ENCODE data around the gene NIF3L1. TPM values are rescaled to one million over a fixed set of nuclear protein-coding genes. Genes with fewer than 3 reads are reported as not detected.

NIF3L1 gene
- total RNA-seq, 1 donor from 2014 or later: 27.1 TPM

GRCh38 chr2:200905618-200906296 lies 16.6 kb downstream of the NIF3L1 start:
- Mint-ChIP-seq H3K27me3 (no peaks in the 10 kb centered on the region), H3K9me3 (ENCODE audit: low read depth) (no peaks in the 10 kb centered on the region), H3K36me3 (ENCODE audit: insufficient read depth) (peaks cover 9% of the 10 kb centered on the region), H3K4me1 (ENCODE audit: low read depth) (peaks cover 1% of the 10 kb centered on the region), H3K4me3 (ENCODE audit: low read depth) (no peak overlapping the region), H3K27ac (no peak overlapping the region)
- DNase-seq (ENCODE audit: low spot score, unreplicated experiment): peak; percentile 26
- TF ChIP-seq CTCF (IDR thresholded peaks at IDR 0.05; ENCODE audit: unreplicated experiment): peak; percentile 73

- no peaks in the 10 kb centered on the region for H3K4me1 Mint-ChIP-seq (ENCODE audit: low read depth)
- H3K27me3 Mint-ChIP-seq: no peaks in the 10 kb centered on the region
- DNase-seq (ENCODE audit: low spot score, unreplicated experiment): no peak
- H3K27ac Mint-ChIP-seq: no peak overlapping the region
- peaks cover 12% of the 10 kb centered on the region for H3K36me3 Mint-ChIP-seq (ENCODE audit: insufficient read depth)
- TF ChIP-seq CTCF (IDR thresholded peaks at IDR 0.05; ENCODE audit: unreplicated experiment): no peak
- H3K4me3 Mint-ChIP-seq (ENCODE audit: low read depth): no peak overlapping the region
- no peaks in the 10 kb centered on the region for H3K9me3 Mint-ChIP-seq (ENCODE audit: low read depth)
Measured at GRCh38 chr2:200909958-200910357, 20.8 kb downstream of the NIF3L1 start.

GRCh38 chr2:200913654-200914053 lies 24.5 kb downstream of the NIF3L1 start:
- Mint-ChIP-seq H3K9me3 (ENCODE audit: low read depth) (no peaks in the 10 kb centered on the region), H3K27ac (no peak overlapping the region), H3K4me3 (ENCODE audit: low read depth) (no peak overlapping the region), H3K36me3 (ENCODE audit: insufficient read depth) (peaks cover 13% of the 10 kb centered on the region), H3K27me3 (no peaks in the 10 kb centered on the region), H3K4me1 (ENCODE audit: low read depth) (no peaks in the 10 kb centered on the region)
- DNase-seq (ENCODE audit: low spot score, unreplicated experiment): no peak
- no peak for TF ChIP-seq CTCF (IDR thresholded peaks at IDR 0.05; ENCODE audit: unreplicated experiment)

GRCh38 chr2:200922439-200922838 lies 33.3 kb downstream of the NIF3L1 start:
- Mint-ChIP-seq H3K27me3 (no peaks in the 10 kb centered on the region), H3K36me3 (ENCODE audit: insufficient read depth) (peaks cover 14% of the 10 kb centered on the region), H3K27ac (no peak overlapping the region)

More at GRCh38 chr2:200922439-200922838, 33.3 kb downstream of the NIF3L1 start:
- Mint-ChIP-seq H3K4me3 (ENCODE audit: low read depth) (no peak overlapping the region), H3K4me1 (ENCODE audit: low read depth) (no peaks in the 10 kb centered on the region), H3K9me3 (ENCODE audit: low read depth) (no peaks in the 10 kb centered on the region)
- no peak for TF ChIP-seq CTCF (IDR thresholded peaks at IDR 0.05; ENCODE audit: unreplicated experiment)
- DNase-seq (ENCODE audit: low spot score, unreplicated experiment): no peak
